ENCODE results near the gene ABO.

The ABO gene

GRCh38 chr9:133261103-133261752 is 13.8 kb downstream of the ABO start:
- TF ChIP-seq, protein P1, sequence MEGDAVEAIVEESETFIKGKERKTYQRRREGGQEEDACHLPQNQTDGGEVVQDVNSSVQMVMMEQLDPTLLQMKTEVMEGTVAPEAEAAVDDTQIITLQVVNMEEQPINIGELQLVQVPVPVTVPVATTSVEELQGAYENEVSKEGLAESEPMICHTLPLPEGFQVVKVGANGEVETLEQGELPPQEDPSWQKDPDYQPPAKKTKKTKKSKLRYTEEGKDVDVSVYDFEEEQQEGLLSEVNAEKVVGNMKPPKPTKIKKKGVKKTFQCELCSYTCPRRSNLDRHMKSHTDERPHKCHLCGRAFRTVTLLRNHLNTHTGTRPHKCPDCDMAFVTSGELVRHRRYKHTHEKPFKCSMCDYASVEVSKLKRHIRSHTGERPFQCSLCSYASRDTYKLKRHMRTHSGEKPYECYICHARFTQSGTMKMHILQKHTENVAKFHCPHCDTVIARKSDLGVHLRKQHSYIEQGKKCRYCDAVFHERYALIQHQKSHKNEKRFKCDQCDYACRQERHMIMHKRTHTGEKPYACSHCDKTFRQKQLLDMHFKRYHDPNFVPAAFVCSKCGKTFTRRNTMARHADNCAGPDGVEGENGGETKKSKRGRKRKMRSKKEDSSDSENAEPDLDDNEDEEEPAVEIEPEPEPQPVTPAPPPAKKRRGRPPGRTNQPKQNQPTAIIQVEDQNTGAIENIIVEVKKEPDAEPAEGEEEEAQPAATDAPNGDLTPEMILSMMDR (IDR thresholded peaks at IDR 0.05; ENCODE audit: low read depth, low read length, missing control alignments) = no peak
- no peak for DNase-seq (ENCODE audit: low read depth)
- no peak overlapping the region for H3K4me3 ChIP-seq (ENCODE audit: low read depth, low read length)

DNA sequence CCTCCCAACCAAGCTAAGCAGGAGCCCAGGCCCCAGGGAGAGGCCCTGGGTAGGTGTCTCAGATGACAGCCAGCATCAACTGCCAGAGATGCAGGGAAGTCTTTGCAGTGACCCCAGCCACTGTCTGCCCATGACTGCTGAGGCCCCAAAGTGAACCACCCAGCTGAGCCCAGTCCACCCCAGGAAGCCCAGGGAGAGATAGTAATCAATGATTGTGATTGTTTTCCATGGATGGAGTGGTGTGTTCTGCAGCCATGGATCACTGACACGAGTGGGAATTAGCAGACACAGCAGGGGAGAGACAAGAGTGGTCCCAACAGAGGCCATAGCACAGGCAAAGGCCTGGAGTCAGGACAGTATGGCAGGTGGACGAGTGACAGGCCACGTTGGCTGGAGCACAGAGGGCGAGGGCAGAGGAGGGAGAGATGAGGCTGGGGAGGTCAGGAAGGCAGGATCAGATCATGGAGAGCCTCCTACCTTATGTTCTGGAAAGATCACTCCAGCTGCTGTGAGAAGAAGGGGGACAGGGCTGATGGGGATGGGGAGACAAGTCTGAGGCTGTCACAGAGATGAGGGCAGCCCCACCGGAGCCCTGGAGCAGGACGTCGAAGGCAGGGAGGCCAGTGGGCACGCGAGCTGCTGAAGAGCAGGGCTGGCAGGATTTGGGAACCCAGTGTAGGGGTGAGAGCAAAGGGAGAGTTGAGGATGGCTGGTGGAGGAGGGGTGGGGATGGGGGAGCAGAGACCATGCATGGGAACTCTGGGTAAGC is 14.5 kb downstream of the ABO start:
- TF ChIP-seq, protein P1 (IDR thresholded peaks at IDR 0.05; ENCODE audit: low read depth, low read length, missing control alignments) = no peak
- H3K4me3 ChIP-seq (ENCODE audit: low read depth, low read length) = no peak overlapping the region
- no peak for DNase-seq (ENCODE audit: low read depth)

DNA sequence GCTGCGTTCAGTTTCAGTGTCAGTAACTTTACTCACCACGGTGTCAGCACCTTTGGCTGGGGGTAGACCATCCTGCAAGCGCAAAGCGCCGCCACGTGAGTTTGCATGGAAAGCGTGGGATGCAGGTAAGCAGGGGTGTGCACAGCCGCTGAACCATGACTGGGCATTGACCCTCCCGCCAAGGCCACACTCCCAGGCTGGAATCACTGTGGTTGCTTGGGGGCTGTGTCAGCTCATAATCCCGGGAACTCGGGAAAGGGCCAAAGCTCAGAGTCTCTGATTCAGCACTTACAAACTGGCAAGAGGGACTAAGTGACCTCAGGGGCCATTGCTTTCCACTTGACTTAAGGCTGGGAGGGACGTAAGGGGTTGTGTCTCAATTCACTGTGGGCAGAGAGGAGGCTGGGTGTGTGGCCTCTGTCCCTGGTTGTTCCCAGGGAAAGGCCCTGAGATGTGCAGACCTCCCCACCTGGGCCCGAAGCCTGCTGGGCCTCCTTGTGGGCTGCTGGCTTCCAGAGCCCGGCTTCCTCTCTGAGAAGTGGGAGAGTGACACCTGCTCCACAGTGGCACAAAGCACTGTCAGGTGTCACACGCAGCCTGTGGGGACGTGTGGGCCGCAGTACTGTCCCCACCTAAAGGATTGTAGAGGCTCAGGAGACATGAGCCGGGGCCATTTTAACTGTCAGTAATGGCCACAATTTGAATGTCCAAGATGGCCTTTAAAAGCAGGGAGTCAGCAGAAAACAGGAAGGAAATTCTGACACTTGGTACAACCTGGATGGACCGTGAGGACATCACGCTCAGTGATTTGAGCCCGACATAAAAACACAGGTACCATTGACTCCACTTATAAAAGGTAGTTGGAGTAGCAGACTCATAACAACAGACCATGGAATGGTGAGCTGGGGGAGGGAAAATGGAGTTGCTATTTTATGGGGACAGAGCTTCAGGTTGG is 16.7 kb downstream of the ABO start:
- TF ChIP-seq, protein P1 (IDR thresholded peaks at IDR 0.05; ENCODE audit: low read depth, low read length, missing control alignments) = no peak

DNA sequence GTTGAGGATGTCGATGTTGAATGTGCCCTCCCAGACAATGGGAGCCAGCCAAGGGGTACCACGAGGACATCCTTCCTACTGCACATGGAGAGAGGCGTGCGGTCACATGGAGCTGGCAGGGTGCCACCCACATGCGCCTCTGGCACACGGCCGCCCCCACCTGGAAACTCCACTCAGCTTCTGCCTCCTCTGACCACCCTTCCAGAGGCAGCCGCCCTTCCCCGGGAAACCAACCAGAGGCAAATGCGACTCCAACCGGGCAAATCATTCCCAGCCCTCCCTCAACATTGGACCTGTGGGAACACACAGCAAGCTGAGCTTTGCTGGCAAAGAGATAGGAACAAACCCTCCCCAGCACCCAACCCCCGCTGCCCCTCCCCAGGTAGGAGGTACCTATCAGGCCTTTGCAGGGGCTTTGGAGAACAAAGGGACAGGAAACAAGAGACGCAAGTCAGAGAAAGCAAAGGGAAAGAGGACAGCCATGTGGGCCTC is 17.5 kb downstream of the ABO start:
- TF ChIP-seq, protein P1 (IDR thresholded peaks at IDR 0.05; ENCODE audit: low read depth, low read length, missing control alignments) = no peak
- H3K4me3 ChIP-seq (ENCODE audit: low read depth, low read length) = no peak overlapping the region
- DNase-seq (ENCODE audit: low read depth) = no peak

More for the DNA sequence above, 16.7 kb downstream of the ABO start:
- no peak for DNase-seq (ENCODE audit: low read depth)
- H3K4me3 ChIP-seq (ENCODE audit: low read depth, low read length) = no peak overlapping the region

- DNase-seq (ENCODE audit: low read depth) = no peak
- H3K4me3 ChIP-seq (ENCODE audit: low read depth, low read length) = no peak overlapping the region
- TF ChIP-seq, protein P1 (IDR thresholded peaks at IDR 0.05; ENCODE audit: low read depth, low read length, missing control alignments) = no peak
These were observed 18.3 kb downstream of the ABO start for GRCh38 chr9:133256686-133257091.

- TF ChIP-seq, protein P1 (IDR thresholded peaks at IDR 0.05; ENCODE audit: low read depth, low read length, missing control alignments) = no peak
- no peak for DNase-seq (ENCODE audit: low read depth)
- H3K4me3 ChIP-seq (ENCODE audit: low read depth, low read length) = no peak overlapping the region
These were observed 18.9 kb downstream of the ABO start for GRCh38 chr9:133256136-133256461.

Measured in GM12864 (cell line).